Stimulated activated CD8-positive, alpha-beta memory T cell treated with anti-CD3 and anti-CD28 coated beads, Interleukin-4, amount 100 ng/mL, for 24 hours (primary cell): ENCODE measurements around the gene IMPDH1.

ENCODE experiments used
- DNase-seq: peaks from one replicate; pipeline ENCODE4 v3.0.0-alpha.2; 2020; ENCODE audit warnings: low read depth

IMPDH1 gene

DNA sequence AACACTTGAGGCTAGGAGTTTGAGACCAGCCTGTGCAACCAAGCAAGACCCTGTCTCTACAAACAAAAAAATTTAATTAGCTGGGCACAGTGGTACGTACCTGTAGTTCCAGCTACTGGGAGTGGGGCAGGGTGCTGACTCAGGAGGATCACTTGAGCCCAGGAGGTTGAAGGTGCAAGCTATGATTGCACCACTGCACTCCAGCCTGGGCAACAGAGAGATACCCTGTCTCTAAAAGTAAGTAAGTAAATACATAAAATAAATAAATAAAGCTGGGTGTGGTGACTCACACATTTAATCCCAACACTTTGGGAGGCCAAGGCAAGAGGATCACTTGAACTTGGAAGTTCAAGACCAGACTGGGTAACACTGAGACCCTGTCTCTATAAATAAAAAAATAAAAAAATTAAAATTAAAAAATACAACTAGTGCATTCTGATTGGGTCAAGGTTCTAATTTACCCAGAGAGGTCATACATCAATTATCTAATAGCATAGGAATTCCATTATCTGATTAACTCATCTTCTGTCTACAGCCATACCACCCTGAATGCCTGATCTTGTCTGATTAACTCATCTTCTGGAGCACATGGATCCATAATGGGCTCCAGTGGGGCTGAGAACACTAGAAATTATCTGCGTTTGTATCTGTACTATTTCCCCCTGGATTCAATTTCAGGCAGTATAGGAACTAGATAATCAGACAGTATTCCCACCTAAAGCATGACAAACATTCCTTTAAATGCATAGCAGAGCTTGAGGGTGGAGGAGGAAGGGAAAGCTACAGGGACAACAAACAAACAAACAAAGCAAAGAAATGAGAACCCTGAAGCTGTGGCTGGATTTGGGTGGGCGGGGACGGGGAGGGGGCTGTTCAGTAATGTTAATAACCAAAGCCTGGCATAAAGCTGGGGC, 24.9 kb upstream of the IMPDH1 start:
- DNase-seq = no peak

DNA sequence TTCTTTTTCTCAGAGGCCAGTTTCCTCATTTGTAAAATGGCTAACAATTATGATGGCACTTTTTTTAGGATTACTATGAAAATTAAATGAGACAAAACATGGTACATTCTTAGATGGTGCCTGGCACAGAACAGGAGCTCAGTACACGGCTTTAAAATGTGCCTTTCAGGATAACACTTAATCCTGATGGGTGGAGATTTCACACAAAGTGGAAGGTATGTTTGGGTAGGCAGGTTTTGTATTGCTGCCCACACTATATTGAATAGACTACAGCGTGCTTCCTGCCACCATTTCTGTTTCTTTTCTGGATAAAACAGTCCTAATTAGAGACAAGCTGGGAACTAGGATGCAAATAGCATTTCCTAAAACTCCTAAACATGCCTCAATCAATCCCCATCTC, 22.0 kb upstream of the IMPDH1 start:
- DNase-seq = no peak

DNA sequence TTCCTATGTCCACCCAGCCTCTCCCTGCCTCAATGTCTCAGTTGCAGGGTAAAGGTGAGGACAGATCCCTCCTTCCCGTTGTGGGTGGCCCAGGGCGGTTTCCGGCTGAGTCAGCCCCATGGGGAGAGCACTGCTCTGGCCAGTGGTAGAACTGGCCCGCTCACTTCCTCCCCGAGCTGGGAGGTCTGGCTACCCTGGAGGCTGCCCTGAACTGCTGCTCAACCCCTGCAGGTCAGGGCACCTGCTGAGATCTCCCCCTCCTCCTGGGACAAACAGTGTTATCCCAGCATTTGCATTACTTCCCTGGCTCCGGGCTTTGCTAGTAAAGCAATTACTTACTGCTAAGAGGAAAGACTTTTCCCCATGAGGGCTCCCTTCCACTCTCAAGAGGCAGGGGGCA, 21.4 kb upstream of the IMPDH1 start:
- no peak for DNase-seq

DNA sequence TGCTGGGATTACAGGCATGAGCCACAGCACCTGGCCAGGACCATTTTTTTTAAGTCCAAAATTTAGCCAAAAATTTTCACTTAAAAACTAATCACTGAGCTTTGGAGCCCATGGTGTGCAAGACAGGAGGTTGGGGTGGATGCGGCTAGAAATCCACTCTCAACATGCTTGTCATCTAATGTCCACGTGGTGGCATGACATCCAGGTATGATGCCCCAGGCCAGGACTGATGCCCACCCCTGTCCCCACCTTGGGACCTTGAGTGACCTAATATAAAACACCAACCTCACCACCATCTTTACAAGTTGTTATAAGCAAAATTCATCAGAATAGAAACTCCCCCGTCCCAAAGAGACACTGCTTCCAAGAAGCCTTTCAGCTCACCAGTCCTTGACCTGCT, 20.4 kb upstream of the IMPDH1 start:
- no peak for DNase-seq

DNA sequence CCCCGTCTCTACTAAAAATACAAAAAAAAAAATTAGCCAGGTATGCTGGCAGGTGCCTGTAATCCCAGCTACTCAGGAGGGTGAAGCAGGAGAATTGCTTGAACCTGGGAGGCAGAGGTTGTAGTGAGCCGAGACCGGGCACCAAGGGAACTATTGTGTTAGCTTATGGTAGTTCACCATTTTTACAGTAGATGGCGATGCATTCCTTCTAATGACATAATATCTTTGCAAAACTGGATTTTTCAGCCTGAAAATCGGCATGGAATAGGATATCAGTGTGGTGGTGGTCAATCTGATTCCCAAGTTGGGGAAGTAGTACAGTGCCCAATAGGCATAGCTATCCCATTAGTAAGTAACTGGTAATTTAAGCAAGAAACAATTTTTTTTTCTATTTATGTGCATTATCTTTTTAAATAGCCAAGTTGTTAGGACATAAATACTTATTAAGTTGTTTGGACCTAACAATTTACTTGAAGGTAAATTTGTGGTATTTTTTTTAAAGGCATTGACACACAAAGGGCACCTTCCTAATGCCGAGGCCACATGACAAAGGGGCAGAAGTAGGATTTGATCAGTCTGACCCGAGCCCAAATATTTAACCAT, 17.6 kb upstream of the IMPDH1 start:
- no peak for DNase-seq

DNA sequence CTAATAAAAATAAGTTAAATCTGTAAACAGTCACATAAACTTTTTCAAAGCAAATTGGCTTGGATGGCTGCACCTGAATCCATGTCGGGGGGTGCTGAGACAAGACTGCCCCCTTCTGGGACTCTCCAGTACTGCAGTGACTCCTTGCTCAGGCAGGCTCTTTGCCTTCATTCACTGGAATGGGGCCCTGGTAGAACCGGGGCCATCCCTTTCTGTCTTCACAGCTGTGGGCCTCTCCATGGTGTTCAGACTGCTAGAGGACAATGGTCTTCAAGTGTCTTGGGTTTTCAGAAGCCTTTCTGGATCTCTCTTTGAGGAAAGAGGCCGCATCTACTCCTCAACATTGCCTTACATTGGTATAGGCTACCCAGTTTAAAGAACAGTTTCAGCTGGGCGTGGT, 16.1 kb upstream of the IMPDH1 start:
- DNase-seq = peak; percentile 62

DNA sequence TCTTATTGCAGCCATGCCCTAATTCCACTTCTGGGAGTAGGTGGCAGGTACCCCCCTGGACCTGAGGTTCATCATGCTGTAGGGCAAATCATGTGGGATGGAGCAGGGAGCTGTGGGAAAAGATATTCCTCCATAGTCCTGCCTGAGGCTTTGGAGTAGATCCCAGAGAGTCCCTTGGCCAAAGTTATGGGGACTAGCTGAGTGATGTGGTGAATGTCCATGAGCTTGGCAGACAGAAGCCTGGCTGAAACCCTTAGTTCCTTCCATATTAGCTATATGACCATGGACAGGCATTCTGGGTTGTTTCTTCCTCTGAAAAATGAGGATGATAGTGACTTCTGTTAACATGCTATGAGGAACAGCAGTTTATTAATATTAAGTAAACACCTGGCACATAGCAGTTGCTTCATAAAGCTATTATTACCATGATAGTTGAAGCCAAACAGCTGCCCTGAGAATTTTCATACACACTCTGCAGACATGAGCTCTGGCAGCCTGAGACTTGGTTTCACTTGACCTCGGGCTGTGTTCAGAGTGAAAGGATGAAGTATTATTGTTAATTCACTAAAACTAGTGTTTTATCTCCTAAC, 15.0 kb upstream of the IMPDH1 start:
- DNase-seq = no peak

DNA sequence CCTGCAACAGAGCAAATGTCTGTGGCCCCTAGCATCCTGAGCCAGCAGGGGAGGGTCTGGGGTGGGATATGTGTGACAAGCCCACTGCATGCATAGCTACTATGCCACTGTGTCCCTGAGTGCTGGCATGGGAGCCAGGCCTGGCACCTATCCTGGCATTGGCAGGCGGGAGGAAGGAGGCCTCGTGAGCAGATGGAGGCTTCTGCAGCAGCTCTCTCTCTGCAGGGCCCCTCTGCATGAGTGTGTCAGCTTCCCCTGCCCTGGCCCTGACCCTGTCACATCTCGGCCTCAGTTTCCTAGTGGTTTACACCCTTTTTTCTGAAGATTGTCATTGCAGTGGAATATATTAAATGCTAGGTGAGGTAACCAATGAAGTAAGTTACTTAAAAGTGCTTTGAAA, 13.1 kb upstream of the IMPDH1 start:
- no peak for DNase-seq

DNA sequence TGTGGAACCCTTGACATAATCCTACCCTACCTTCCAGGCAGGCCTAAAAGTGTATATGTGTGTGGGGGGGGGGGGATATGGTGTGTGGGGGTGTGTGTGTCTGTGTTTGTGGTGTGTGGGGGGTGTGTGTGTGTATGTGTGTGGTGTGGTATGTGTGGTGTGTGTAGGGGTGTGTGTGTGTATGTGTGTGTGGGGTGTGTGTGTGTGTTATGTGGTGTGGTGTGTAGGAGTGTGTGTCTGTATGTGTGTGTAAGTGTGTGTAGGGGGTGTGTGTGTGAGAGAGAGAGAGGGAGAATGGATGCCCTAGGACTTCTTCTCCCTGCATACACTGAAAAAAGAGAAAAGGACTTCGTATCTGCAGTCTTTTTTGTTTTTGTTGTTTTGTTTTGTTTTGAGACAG, 12.3 kb upstream of the IMPDH1 start:
- DNase-seq = no peak

DNA sequence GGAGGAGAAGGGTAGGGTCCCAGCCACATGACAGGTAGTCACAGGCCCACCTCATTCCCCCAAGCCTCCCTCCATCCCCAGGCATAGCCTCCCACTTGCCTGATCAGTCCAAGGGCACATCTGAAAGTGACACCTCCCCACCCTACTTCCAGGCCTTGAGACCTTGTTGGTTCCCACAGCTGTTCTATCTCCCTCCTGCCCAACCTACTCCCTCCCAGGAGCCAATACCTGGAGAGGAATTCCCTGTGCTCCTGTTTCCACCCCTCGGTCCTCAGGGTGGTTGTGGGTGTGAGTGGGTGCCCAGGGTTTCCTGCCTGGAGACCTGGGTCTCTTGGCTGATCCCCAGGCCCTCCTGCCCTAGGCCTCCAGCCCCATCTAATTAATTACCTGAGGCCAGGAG, 11.6 kb upstream of the IMPDH1 start:
- no peak for DNase-seq

DNA sequence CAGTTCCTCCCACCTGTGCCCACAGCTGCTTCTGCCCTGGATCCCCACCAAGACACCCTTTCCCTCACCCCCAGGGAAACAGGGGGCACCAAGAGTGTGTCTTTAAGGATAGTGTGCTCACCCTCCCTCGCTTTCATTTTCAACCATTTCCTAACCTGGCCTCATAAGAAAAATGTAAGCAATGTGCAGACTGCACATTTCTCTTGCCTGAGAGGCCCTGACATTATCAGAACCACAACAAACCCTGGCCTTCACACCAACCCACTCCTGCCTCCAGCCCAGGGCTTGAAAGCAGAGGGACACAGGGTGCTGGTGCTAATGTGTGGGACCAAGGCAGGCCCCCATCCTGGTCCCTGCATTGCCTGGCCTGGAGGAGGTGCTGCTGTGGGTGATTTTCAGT, 11.0 kb upstream of the IMPDH1 start:
- no peak for DNase-seq

DNA sequence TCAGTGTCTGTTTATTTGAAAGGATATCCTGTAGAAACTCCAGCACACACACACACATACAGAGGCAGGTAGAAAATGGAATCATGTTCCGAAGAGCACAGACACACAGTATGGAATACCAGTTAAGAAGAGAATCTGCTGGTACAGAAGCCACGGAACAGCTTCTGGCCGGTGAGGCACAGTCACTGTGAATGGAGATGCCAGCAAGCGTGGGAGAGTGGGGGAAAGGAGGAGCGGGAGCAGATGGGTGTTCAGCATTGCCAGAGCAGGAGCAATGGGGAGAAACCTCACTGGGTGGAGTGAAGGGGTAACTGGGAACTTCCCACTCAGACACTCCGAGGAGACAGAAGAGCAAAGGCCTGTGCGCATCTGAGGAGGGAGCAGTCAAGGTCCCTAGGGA, 9.5 kb upstream of the IMPDH1 start:
- DNase-seq = no peak

DNA sequence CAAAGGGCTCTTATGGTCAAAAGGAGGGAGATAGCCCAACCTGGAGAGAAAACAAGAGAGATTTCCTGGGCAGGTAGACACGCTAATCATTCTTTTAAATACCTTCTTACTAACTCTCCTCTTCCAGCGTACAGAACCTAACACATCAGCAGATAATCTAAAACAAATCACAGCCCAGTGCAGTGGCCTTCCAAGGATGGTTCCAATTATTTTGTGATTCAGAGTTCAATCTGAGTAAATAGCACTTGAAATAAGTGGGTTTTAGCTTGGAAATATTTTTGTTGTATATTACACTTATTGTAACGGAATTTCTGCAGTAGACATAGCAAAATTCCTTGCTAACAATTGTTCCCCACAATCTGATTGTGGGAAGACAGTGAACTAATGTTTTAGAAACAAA, 7.3 kb upstream of the IMPDH1 start:
- no peak for DNase-seq

DNA sequence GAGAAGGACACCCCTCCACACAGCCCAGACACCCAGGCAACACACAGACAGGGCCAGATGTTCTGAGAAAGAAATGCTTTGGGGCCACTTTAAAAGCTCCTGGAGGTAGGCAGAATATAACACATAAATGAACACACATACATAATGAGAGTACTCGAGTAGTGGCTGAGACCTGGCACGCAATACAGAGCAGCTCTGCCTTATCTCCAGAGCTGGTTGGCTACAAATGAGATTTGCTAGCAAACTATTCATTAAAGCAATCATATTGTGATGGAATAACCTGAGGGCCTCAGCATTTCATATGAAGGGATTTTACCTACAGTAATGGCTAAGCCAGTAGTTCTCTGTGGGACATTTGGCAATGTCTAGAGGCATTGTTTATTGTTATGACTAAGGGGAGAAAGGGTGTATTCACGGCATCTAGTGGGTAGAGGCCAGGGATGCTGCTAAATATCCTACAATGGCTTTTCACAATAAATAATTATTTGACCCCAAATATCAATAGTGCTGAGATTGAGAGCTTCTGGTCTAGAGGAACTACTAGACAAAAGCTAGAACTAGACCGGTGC, 5.5 kb upstream of the IMPDH1 start:
- no peak for DNase-seq

DNA sequence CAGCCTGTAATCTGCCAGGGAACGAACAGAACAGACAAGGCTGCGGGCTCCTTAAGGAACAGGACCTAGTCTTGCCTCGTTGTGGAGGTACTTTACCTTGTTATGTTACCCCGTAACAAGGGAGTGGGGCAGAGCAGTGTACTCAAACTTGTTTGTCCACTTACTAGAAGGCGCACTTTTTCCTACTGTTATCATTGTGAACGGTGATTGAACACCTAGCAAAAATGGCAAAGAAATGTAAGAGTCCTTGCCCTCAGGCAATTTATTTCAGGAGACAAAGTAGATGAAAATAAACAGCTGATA, 620 bp upstream of the IMPDH1 start:
- no peak for DNase-seq

DNA sequence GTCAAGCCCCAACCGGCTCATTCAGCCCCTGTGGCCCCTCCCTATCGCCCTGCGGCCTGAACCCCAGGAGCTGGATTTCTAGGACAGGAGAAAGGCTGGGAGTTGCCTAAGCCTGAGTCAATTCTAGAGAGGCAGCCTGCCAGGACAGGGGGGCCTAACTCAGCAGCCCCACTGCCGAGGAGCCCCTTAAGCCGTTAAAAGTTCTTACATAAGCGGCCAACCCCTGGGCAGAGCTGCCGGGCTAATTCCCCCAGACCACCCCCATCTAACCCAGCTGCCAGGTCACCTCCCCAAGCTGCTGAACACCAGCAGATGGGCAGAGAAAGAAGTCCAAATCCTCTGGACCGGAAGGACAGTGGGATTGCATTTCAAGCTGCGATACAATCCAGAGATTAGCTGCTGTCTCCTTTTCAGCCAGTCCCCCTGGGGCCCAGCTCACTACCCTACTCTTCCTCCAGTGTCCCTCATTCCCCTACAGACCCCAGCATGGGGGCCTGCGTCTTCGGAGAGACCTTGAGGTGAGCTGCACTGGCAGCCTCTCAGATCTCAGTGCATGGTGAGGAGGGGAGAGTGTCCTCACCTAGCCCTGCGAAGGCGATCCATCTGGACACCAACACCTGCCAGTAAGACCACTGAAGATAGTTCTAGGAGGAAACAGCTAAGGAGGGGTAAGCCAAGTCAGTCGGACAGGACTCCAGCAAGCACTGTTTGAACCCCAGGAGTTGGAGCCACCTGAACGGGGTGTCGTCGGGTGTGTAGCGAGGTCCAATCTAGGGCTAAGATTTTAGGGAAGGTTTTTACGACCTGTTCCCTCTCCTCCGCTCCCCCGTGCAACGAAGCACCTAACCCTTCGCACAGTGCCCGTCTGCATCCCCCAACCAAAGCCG, 830 bp downstream of the IMPDH1 start:
- DNase-seq = no peak

DNA sequence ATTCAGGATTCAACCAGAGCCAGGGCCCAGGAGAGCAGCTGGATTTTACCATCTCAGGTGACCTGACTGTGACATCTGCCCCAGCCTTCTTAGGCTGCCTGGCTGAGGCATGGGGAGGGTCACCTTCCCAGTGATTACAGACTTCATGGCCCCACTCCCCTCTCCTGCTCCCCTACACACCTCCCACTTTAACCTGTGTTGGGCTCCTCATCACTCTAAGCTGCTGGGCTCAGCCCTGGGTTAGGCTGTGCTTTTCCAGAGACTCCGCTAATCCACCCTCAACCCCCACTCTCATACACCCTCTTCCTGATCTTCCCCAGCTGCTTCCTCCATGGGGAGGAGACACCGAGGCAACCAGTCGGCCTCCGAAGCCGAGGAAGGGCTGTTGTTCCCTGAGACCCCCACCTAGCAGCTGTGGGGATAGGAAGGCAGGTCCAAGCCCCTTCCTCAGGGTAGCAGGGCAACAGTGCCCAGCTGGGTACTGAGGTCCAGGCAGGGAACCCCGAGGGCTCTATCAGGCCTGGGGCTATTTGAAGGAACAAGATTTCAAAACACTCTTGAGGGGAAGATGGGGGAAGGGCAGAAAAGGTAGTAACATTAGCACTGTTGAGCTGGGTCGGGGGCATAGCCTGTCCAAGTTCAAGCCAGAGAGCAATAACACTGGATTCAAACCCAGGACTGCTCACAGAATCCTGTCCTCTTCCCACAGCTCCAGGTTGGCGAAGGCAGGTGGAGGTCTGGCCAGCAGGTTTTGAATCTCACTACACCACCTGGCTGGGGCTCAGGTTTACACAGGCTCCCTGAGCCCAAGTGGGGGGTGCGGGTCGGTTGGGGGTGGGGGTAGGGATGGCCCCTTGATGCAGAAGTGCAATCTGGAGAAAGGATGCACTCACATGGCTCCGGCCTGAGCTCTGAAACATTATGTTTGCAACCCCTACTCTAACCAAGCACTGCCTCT, 1.8 kb downstream of the IMPDH1 start:
- DNase-seq = no peak

DNA sequence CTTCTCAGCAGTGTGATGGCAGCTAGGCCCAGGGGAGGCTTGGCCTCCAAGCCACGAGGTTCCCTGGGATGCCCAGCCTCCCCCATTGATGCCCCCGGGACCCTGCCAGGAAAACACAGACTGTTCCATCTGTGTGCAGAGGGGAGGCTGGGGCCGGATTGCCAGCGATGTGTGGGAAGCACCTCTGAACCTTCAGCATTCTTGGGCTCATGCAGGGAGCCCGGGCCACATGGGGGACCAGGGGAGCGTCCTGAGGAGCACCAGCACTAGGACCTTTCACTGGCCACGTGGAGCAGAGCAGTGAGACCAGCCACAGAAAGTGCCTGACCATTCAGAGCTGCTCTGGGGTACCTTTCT, 2.6 kb downstream of the IMPDH1 start:
- DNase-seq = no peak

DNA sequence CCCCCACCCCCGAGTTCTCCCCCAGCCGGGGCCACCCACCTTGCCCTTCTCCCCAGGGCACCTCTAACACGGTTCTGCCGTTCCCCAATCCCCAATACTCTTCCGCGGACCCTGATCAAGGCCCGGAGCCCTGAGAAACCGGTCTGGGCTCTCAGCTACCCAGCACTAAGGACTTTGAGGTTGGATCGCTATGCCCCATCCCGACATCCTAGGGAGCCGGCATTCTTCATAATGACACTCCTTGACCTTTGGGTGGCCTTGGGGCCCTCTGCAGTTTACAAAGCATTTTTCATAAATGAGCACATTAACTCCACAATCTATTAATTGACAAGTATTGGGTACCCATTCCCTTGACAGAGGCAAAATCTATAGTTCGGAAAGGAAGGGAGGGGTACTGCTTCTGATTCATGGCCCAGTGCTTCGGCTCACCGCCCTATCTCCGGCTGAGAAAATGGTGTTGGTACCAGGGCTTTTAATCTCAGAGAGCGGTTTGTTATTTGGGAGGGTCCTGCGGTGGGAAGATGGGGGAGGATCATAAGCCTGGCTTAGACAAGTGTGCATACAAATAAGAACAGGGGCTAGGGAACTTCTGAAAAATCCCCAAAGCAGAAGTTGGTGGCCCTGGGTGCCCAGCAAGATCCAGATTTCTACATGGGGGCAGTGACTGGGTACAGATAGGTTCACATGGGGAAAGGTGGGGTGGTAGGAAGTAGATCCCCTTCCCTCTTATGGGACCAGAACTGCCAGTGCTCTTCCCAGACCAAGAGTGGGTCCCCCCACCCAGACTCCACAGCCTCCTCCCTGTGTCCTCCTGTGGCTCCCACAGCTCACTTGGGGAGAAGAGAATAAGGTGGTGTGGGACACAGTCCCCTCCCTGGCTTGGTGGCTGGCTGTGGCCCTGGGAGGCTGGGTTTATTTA, 3.2 kb downstream of the IMPDH1 start:
- DNase-seq = no peak
